B cell (primary cell): Measurements from ENCODE around the gene CATSPERD. TPM values are rescaled to one million over a fixed set of nuclear protein-coding genes. Genes with fewer than 3 reads are reported as not detected.

Experiments used
- ATAC-seq: fragments of 200-7000 bp; cut with Tn5 transposase; one replicate; pipeline ENCODE4 v1.10.0; 2021; ENCODE audit warnings: low read depth, mild to moderate bottlenecking, moderate number of reproducible peaks, moderate library complexity
- CTCF ChIA-PET: fragments of 350-600 bp; sonication (Branson Sonifier 250); formaldehyde crosslinking; loops from one replicate; lab custom pipeline; 2021; ENCODE audit warnings: antibody characterized with exemption, inconsistent platforms; lab: Charles Lee
- POLR2A ChIA-PET: fragments of 350-600 bp; sonication (Branson Sonifier 250); formaldehyde crosslinking; loops from one replicate; lab custom pipeline; 2021; ENCODE audit warnings: antibody characterized with exemption; lab: Charles Lee
- DNase-seq: peaks from one replicate; pipeline ENCODE4 v3.0.0; 2013
- H2AFZ ChIP-seq: 2 replicates; pipeline ENCODE4 v1.6.1; 2012; ENCODE audit warnings: mild to moderate bottlenecking, low read depth, low read length; ENCODE audit not compliant: insufficient read depth, poor library complexity, severe bottlenecking
- H3K27ac ChIP-seq, 2 donors: 1 replicate in 1 of 2; 2 replicates in 1 of 2; pipeline ENCODE4 v1.5.1; 2012 to 2013; ENCODE audit warnings: low read length in 2 of 2, mild to moderate bottlenecking in 2 of 2, moderate library complexity in 1 of 2
- H3K27me3 ChIP-seq, 4 experiments: fragments of 200-600 bp in 1 of 4; sonication (generic) in 1 of 4; replicated peaks in 1 of 4; 1 replicate in 2 of 4; 2 replicates in 2 of 4; pipeline versions ENCODE4 v1.6.1 to v1.7.0; 2013 to 2016; ENCODE audit warnings: low read length in 3 of 4, mild to moderate bottlenecking in 2 of 4, mixed read lengths in 1 of 4, moderate library complexity in 1 of 4; ENCODE audit not compliant: insufficient read depth in 4 of 4, control insufficient read depth in 3 of 4; ENCODE audit errors: control extremely low read depth in 1 of 4
- H3K36me3 ChIP-seq, 2 experiments: replicated peaks in 1 of 2; 1 replicate in 1 of 2; 2 replicates in 1 of 2; pipeline versions ENCODE4 v1.6.1 to v1.7.1; 2013; ENCODE audit warnings: low read length in 1 of 2; ENCODE audit not compliant: insufficient read depth in 2 of 2, control insufficient read depth in 1 of 2; ENCODE audit errors: control extremely low read depth in 1 of 2, extremely low read depth in 1 of 2
- H3K4me1 ChIP-seq, 2 donors: fragments of 200-600 bp in 1 of 2; sonication (generic) in 1 of 2; 1 replicate in 1 of 2; 2 replicates in 1 of 2; pipeline versions ENCODE4 v1.5.1 to v1.6.1; 2013 to 2017; ENCODE audit warnings: low read length in 2 of 2; ENCODE audit not compliant: control insufficient read depth in 2 of 2, insufficient read depth in 2 of 2
- H3K4me2 ChIP-seq: replicated peaks from 2 replicates; pipeline ENCODE3; 2012; ENCODE audit warnings: mild to moderate bottlenecking, low read depth, low read length; ENCODE audit not compliant: poor library complexity, severe bottlenecking
- H3K4me3 ChIP-seq, 5 experiments: fragments of 200-600 bp in 1 of 5; sonication (generic) in 1 of 5; 1 replicate in 3 of 5; 2 replicates in 2 of 5; pipeline versions ENCODE4 v1.5.1 to v1.7.0; 2011 to 2016; ENCODE audit warnings: low read length in 4 of 5, mild to moderate bottlenecking in 4 of 5, low read depth in 2 of 5, control low read depth in 1 of 5, moderate library complexity in 1 of 5; ENCODE audit not compliant: insufficient read depth in 1 of 5; ENCODE audit errors: control extremely low read depth in 1 of 5, extremely low read depth in 1 of 5
- H3K79me2 ChIP-seq: fragments of 200-600 bp; sonication (generic); one replicate; pipeline ENCODE4 v1.6.0; 2016; ENCODE audit warnings: low read length; ENCODE audit not compliant: control insufficient read depth, insufficient read depth
- H3K9ac ChIP-seq: fragments of 200-600 bp; sonication (generic); 2 replicates; pipeline ENCODE4 v1.6.1; 2017; ENCODE audit warnings: mild to moderate bottlenecking, low read length, moderate library complexity
- H3K9me3 ChIP-seq, 3 donors: one replicate each; pipeline versions ENCODE4 v1.6.1 to v1.7.1; 2013; ENCODE audit warnings: low read length in 2 of 3; ENCODE audit not compliant: control insufficient read depth in 2 of 3, insufficient read depth in 1 of 3; ENCODE audit errors: control extremely low read depth in 1 of 3
- H4K20me1 ChIP-seq: 2 replicates; pipeline ENCODE4 v1.6.0; 2012; ENCODE audit warnings: mild to moderate bottlenecking, low read length; ENCODE audit not compliant: insufficient read depth, control insufficient read depth, poor library complexity, severe bottlenecking
- H3K27ac Mint-ChIP-seq: one replicate; pipeline ENCODE4 v1.8.0; 2021; ENCODE audit warnings: mixed read lengths
- H3K27me3 Mint-ChIP-seq: one replicate; pipeline ENCODE4 v1.8.0; 2021; ENCODE audit warnings: mixed read lengths
- H3K4me1 Mint-ChIP-seq: one replicate; pipeline ENCODE4 v1.8.0; 2021; ENCODE audit warnings: mixed read lengths
- H3K4me3 Mint-ChIP-seq: one replicate; pipeline ENCODE4 v1.8.0; 2021; ENCODE audit warnings: mixed read lengths
- H3K9me3 Mint-ChIP-seq: one replicate; pipeline ENCODE4 v1.8.0; 2022; ENCODE audit warnings: mixed read lengths; ENCODE audit not compliant: insufficient read depth
- CTCF ChIP-seq: fragments of 200-600 bp; IDR thresholded peaks from one replicate; pipeline ENCODE4 v1.8.0; 2022; ENCODE audit warnings: antibody characterized with exemption, mild to moderate bottlenecking
- EZH2 ChIP-seq: IDR thresholded peaks from 2 replicates; pipeline ENCODE4 v1.6.1; 2012; ENCODE audit warnings: borderline replicate concordance, low read depth, mild to moderate bottlenecking, moderate library complexity, low read length; ENCODE audit not compliant: insufficient read depth, poor library complexity, severe bottlenecking
- WGBS: methylation state at CpG from one replicate; pipeline ENCODE4 v1.1.5; 2013; ENCODE audit warnings: missing lambda C conversion rate; ENCODE audit not compliant: insufficient coverage; 5-methylcytosine and 5-hydroxymethylcytosine counted together
- intact Hi-C: fragments of 100-400 bp; cut with micrococcal nuclease; formaldehyde crosslinking; loops from one replicate; pipeline ENCODE4 v1.10.0; 2022
- polyA plus RNA-seq: library from polyadenylated mRNA; depleted of rRNA; stranded (reverse); fragments of >200 nt; gene quantifications from 2 replicates; pipeline ENCODE4 v1.2.3, GENCODE V29; 2012
- total RNA-seq, 2 donors: library from RNA; stranded (reverse); fragments of 120-200 nt in 1 of 2; gene quantifications; 1 replicate in 1 of 2; 2 replicates in 1 of 2; pipeline versions ENCODE4 v1.2.3 to v1.2.4, GENCODE V29; 2013 to 2022

Gene CATSPERD
- total and polyA plus RNA-seq, 2 donors (not counting 1 experiment from before 2014, with no cell fraction given), result not detected

GRCh38 chr19:5707576-5708575 lies 12.6 kb upstream of the CATSPERD start:
- CTCF ChIA-PET, result no interaction called here
- no peaks in the 10 kb centered on the region for H3K9me3 Mint-ChIP-seq

GRCh38 chr19:5711025-5711424 lies 9.4 kb upstream of the CATSPERD start:
- Histone ChIP-seq H2AFZ (no peak overlapping the region), H3K36me3 (peaks cover 0 to 48% of the 10 kb centered on the region in 2 experiments), H3K79me2 (peaks cover 12% of the 10 kb centered on the region), H3K9ac (no peak overlapping the region), H3K27ac (no peak overlapping the region), H3K27me3 (no peaks in the 10 kb centered on the region), H4K20me1 (peaks cover 26% of the 10 kb centered on the region), H3K9me3 (no peaks in the 10 kb centered on the region), H3K4me3 (no peak overlapping the region), H3K4me2 (no peak overlapping the region), H3K4me1 (no peaks in the 10 kb centered on the region)
- DNase-seq, result no peak
- intact Hi-C loops, result no loop called here
- H3K4me3 Mint-ChIP-seq, result no peak overlapping the region
- ATAC-seq, result no peak
- peaks cover 3% of the 10 kb centered on the region for H3K4me1 Mint-ChIP-seq
- ChIA-PET POLR2A (no interaction called here), CTCF (no interaction called here)
- TF ChIP-seq CTCF, result no peak
- WGBS, result 96% methylated on average over 7 of the region's 8 CpGs
- no peak overlapping the region for H3K27ac Mint-ChIP-seq
- H3K27me3 Mint-ChIP-seq, result no peaks in the 10 kb centered on the region
- no peaks in the 10 kb centered on the region for H3K9me3 Mint-ChIP-seq

More at GRCh38 chr19:5707576-5708575, 12.6 kb upstream of the CATSPERD start:
- H3K4me1 ChIP-seq, result no peaks in the 10 kb centered on the region
- H3K79me2 ChIP-seq, result peaks cover 6% of the 10 kb centered on the region
- no peak overlapping the region for H3K4me2 ChIP-seq
- Mint-ChIP-seq H3K4me1 (no peaks in the 10 kb centered on the region), H3K27ac (no peak overlapping the region), H3K27me3 (no peaks in the 10 kb centered on the region), H3K4me3 (no peak overlapping the region)
- intact Hi-C loops, result no loop called here
- H3K9ac ChIP-seq, result no peak overlapping the region
- no peak overlapping the region for H3K4me3 ChIP-seq
- DNase-seq (peak; percentile 30), ATAC-seq (no peak)
- H4K20me1 ChIP-seq, result peaks cover 12% of the 10 kb centered on the region
- no peak overlapping the region for H2AFZ ChIP-seq
- POLR2A ChIA-PET, result interaction anchor here (0.7 kb wide), 1 partner anchor 28 kb away, joined by 10 read pairs; no protein-coding TSS in a partner anchor
- TF ChIP-seq EZH2, result no peak
- WGBS, result 97% methylated on average over 36 of the region's 37 CpGs
- H3K9me3 ChIP-seq, result no peaks in the 10 kb centered on the region
- peaks cover 0 to 68% of the 10 kb centered on the region in 2 experiments for H3K36me3 ChIP-seq
- no peaks in the 10 kb centered on the region for H3K27me3 ChIP-seq
- H3K27ac ChIP-seq, result no peak overlapping the region
